NCI-H2029 (cell line): ENCODE results near the gene BCL6B.
"Not testable (repeated sequence)": the region's sequence is repeated elsewhere in the genome, so short reads cannot be mapped to it uniquely, and the experiment has no call there.

Experiments used
- DNase-seq: peaks from one replicate; lab custom pipeline; 2025; lab: John Stamatoyannopoulos, UW

The BCL6B gene, protein sequence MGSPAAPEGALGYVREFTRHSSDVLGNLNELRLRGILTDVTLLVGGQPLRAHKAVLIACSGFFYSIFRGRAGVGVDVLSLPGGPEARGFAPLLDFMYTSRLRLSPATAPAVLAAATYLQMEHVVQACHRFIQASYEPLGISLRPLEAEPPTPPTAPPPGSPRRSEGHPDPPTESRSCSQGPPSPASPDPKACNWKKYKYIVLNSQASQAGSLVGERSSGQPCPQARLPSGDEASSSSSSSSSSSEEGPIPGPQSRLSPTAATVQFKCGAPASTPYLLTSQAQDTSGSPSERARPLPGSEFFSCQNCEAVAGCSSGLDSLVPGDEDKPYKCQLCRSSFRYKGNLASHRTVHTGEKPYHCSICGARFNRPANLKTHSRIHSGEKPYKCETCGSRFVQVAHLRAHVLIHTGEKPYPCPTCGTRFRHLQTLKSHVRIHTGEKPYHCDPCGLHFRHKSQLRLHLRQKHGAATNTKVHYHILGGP

DNA sequence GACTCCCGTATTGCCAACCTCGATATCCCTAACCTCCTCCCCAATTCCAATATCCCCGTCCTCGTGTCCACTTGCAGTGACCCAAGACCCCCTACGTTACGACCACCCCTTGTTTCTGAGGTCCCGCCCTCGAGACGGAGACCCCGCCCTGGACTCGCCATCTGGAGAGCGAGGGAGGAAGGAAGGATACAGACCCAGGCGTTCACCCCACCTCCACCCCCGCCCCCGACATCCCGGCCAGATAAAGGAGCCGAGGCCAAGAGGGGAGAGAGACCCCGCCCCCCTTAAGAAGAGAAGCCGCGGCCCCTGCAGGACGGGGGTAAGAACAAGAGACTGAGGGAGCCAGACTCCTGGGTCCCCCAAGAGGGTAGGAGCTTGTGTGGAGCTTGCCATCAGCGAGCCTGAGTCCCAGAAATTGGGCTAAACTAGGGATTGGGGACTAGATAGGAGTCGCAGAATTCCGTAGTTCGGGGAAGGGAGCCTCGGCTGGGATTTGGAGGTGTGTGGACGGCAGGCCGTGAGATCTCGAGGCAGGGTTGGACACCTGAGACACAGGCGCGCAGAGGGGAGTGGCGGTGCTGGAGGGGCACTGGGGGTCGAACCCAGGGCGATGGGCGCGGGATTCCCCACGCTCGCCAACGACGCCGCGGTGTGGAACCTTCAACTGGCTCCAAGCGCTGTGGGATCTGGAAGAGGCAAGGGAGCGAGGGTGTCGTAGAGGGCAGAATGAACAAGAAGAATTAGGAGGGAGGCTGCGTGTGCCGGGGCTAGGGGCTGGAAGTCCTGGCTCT lies at the start of gene BCL6B:
Gene BCL6B, plus strand, starts transcription at position 270 of the 791 bp plus-strand sequence. CDS start 622 bp downstream, outside the sequence.
- DNase-seq = no peak

DNA sequence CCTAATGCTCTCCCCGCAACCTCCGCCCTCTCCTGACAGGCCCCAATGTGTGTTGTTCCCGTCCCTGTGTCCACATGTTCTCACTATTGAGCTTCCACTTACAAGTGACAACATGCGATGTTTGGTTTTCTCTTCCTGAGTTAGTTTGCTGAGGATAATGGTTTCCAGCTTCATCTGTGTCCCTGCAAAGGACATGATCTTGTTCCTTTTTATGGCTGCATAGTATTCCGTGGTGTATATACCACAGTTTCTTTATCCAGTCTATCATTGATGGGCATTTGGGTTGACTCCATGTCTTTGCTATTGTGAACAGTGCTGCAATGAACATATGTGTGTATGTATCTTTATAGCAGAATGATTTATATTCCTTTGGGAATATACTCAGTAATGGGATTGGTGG lies 43.4 kb upstream of the BCL6B start:
- not testable (repeated sequence) for DNase-seq

DNA sequence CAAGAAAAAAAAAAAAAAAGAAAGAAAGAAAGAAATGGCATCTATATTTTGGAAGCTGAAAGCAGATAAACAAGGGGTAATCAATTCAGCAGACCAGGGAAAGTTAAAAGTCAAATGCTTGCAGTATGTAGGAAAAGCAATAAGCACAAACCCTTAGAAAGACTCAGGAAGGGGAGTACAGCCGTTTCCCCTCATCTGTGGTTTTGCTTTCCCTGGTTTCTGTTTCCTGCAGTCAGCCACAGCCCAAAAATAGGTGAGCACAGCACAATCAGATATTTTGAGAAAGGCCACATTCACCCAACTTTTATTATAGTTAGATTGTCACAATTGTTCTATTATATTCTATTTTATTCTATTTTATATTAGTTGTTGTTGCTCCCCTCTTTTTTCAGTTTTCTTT lies 41.4 kb upstream of the BCL6B start:
- no peak for DNase-seq

DNA sequence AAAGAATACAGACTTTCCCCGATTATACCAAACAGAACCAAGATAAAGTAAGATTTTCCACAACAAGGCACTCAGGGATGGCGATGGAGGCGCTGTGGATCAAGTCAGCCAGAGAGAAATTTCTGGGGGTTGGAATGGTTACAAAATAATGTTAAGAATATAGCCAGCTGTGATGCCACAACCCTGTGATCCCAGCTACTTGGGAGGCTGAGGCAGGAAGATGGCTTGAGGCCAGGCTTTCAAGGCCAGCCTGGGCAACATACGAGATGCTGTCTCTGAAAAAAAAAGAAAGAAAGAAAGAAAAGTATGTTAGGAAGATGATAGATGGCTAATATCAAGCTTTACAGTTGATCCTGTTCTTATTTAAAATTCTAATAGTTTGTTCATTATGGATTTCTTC lies 37.6 kb upstream of the BCL6B start:
- no peak for DNase-seq

DNA sequence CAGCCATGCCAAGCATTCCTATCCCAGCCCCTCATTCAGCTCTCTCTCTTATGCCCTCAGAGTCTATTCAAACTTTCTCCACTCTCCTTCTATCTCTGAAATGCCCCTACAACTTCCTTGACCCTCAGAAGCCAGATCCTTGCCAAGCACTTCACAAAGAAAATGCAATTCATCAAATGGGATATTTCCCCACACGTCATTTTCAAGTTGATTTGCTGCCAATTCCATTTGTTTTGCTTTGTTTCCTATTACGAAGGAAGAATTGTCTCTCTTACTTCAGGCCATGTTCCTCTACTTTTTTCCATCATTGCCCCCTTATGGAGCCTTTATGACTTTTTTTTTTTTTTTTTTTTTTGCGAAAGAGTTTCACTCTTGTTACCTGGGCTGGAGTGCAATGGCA lies 36.2 kb upstream of the BCL6B start:
- no peak for DNase-seq

DNA sequence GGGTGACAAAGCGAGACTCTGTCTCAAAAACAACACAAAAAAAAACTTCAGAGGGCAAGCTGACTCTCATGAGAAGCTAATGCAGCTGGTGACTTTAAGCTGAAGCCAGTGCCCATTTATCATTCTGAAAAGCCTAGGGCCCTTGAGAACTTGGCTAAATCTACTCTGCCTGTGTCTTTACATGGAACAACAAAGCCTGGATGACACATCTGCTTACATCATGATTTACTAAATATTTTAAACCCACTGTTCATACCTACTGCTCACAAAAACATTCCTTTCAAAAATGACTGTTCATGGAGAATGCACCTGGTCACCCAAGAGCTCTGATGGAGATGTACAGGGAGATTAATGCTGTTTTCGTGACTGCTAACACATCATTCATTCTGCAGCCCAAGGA lies 33.1 kb upstream of the BCL6B start:
- DNase-seq = no peak

DNA sequence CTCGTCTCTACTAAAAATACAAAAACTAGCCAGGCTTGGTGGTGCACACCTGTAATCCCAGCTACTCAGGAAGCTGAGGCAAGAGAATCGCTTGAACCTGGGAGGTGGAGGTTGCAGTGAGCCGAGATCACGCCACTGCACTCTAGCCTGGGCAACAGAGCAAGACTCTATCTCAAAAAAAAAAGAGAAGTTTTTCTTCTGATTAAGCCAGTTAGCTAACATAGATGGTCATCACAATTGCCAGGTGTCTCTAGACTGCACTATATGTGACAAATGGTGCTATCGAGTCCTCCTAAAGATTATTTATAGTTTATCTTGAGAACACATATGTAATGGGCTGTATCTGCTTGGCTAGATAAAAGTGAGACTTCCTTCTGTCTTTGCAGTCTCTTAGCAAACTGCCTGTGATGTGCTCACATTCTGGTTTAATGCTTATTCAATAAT lies 29.2 kb upstream of the BCL6B start:
- not testable (repeated sequence) for DNase-seq

DNA sequence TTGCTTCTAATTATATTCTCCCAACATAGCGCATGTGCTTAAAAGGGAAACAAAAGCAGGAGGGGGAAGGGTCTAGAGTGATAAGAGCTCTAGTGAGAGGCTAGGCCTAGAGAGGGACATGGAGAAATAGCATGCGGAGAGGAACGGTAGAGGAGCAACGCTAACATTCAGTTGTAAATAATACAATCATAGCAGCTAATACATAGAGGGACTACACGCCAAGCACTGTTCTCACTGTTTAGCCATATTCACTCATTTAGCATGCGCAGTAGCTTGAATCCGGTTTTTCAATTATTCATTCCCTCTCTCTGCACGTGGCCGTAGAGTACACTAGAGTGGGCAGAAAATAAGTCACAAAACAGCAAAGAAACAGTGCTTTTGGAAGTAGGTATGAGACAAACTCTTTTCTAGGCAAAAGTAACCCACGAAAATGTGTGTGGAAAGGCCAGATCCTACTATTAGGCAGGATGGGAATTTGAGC lies 28.7 kb upstream of the BCL6B start:
- DNase-seq = no peak

DNA sequence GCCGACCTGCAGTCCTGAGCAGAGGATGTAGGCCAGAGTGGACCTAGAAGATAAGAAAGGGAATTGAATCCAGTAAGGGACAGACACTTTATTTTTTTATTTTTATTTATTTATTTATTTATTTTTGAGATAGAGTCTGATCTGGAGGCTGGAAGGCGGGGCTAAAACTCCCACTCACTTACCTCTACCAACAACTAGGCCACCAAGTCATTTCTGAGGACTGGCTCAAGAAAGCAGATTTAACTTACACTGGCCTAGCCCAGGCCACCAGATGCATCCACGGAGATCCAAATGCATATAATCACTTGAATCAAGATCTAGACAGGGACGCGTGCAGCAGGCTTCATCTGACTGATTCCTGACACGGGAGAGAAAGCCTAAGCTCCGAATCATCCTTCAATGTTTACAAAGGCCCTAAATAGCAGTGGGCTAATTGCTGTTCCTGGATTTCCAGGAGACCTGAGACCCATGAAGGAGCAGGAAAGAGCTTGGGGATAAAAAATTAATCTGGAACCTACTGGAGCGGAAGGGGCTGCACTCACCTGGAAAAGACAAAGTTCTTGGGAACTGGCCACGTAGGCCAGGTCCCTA lies 28.1 kb upstream of the BCL6B start:
- no peak for DNase-seq

DNA sequence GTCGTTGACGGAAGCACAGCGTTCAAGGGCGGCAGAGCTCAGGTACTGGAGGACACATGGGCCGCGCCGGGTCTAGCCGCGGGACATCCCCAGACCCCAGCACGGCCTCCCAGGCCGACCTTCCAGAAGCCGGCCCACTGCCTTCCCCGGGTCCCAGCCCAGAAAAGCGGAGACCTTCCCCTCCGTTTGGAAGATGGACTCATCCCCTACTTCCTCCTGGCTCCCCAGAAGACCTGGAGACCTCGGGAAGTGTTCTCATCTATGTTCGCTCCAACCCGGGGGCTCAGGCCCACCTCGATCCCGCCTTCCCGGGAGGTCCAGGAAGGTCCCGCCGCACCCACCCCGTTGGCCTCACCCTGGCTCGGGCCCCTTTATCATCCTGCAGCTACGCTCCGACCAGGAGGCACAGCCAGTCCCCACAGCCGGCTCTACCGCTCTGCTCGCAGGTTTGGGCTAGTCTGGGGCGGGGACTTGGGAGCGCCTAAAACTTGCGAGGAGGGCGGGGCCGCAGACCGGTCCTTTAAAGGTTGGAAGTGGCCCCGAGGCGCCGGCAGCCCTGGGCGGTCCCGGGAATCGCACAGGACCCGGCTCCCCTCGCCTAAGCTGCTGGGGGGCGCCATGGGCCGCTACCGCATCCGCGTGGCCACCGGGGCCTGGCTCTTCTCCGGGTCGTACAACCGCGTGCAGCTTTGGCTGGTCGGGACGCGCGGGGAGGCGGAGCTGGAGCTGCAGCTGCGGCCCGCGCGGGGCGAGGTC lies 27.2 kb upstream of the BCL6B start, which contains the start of gene ALOX12:
Gene ALOX12, plus strand, starts transcription at position 550 of the 756 bp plus-strand sequence. Its CDS starts 69 bp downstream, at position 619.
- DNase-seq = no peak

DNA sequence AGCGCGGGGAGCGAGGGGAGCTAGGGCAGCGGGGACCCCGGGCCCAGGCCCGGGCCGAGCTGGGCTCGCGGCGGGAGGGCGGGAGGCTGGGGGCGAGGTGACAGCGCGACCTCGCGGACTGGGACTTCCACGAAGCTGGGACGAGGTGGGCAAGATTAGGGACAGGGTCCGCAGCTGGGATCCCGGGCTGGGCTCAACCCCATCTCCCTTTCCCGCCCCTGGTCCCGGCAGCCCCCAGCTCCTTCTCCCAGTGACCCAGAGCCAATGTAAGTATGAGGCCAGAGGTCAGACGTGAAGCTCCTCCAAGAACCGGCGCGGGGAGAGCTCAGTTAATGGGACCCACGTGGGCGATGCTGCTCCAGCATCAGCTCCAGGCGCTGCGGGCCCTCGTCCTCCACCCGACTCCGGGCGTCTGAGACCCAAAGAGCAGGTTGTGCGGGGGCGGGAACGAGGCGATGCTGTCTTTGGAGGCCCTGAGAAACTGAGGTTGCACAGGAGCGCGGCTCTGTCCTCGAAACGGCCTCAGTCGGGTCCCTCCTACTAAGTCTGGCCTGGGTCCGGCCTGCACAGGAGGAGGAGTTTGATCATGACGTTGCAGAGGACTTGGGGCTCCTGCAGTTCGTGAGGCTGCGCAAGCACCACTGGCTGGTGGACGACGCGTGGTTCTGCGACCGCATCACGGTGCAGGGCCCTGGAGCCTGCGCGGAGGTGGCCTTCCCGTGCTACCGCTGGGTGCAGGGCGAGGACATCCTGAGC lies 26.4 kb upstream of the BCL6B start:
- DNase-seq = no peak

DNA sequence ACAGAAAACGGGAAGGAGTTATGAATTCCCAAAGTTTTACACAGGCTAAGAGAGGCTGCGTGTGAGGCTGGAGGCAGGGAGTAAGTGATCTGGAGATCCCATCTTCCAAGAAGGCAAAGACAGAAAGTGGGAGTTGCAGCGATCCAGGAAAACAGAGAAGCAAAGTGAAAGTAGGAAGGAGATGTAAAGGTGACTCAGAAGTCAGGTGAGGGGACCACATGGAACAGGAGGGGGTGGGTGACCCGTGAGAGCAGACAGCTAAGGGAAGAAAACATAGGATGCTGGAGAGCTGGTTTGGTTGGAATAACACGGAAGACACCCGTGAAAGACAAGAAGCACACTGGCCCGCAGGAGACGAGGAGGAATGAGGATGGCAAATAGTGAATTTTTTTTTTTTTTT lies 25.7 kb upstream of the BCL6B start:
- no peak for DNase-seq

DNA sequence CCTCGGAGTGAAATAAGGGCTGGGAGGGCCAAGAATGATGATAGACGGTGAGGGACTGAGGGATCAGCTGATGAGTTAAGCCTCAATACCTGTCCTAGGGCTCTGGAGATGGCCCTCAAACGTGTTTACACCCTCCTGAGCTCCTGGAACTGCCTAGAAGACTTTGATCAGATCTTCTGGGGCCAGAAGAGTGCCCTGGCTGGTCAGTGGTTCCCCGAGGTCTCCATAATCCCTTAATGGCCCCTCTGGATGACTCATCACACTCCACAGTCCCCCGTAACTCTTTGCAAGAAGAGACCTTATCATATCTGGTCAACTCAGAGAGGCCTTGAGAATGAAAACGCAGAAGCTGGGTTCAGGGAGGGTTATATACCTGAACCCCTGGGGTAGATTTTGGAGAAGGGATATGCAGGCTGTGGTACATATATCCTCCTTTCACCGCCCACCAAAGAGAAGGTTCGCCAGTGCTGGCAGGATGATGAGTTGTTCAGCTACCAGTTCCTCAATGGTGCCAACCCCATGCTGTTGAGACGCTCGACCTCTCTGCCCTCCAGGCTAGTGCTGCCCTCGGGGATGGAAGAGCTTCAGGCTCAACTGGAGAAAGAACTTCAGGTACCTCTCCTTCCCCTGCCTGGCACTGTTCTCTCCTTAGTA lies 23.9 kb upstream of the BCL6B start:
- DNase-seq = no peak

DNA sequence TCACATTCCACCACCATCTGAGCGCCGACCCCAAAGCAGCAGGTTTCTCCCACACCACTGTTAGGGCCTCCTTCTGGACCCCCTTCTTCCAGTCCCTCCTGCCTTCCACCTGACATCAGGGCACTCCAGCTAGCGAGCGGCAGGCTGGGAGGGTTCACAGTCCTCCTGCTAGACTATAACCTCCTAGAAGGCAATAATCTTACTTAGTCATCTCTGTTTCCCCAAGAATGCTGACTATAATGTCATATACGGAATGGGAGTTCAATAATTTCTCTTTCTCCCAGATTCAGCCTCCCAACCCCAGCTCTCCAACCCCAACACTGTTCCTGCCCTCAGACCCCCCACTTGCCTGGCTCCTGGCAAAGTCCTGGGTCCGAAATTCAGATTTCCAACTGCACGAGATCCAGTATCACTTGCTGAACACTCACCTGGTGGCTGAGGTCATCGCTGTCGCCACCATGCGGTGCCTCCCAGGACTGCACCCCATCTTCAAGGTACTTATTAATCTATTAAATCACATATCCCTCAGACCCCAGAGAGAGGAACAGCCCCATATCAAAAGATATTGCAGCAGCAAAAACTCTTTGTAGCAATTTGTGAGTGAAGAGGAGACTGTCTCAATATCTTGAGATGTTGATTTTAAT lies 21.4 kb upstream of the BCL6B start:
- DNase-seq = no peak

DNA sequence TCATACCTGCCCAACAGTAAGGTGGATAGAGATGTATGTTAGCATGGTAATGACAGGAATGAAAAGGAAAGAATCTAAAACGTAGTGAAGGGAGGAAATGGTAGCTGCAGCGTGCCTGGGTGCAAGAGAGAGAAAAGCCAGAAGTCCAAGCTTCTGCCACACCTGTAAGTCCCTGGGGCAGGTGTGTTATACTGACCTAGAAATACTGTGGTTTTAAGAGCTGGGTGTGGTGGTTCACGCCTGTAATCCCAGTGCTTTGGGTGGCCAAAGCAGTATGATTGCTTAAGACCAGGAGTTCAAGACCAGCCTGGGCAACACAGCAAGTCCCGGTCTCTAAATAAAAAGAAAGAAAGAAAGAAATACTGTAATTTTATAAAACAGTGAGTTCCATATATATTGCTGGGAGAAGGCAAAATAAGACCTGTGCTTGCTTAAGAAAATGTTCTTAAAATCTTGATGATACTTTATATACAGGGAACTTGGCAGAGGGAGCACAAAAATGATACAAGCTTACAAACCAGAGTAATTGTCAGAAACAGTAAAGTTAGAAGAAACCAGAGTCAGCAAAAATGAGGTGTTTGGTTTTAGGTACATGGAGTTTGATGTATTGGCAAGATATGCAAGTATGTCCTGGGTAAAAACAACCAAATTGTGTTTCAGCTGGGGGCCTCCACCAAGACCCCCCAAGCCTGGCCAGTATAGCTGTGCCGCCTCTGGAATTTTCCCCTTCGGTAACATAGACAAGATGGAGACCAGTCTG lies 20.4 kb upstream of the BCL6B start:
- no peak for DNase-seq

DNA sequence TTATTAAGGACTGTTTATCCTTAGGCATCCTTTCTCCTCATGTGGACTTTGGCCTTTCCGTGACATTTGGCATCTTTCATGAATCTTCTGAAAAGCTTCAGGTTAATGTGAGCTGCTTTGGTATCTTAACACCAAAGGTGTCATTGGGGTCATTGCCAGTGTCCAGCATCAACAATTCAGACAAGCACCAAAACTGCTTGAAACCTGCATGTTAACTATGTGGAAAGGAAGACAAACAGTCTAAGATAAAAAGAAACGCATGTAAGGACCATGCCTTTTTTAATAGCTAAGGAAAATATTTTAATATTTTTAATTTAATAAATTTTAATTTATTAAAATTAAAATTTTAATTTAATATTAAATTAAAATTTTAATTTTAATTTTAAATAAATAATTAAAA lies 19.1 kb upstream of the BCL6B start:
- DNase-seq = no peak

DNA sequence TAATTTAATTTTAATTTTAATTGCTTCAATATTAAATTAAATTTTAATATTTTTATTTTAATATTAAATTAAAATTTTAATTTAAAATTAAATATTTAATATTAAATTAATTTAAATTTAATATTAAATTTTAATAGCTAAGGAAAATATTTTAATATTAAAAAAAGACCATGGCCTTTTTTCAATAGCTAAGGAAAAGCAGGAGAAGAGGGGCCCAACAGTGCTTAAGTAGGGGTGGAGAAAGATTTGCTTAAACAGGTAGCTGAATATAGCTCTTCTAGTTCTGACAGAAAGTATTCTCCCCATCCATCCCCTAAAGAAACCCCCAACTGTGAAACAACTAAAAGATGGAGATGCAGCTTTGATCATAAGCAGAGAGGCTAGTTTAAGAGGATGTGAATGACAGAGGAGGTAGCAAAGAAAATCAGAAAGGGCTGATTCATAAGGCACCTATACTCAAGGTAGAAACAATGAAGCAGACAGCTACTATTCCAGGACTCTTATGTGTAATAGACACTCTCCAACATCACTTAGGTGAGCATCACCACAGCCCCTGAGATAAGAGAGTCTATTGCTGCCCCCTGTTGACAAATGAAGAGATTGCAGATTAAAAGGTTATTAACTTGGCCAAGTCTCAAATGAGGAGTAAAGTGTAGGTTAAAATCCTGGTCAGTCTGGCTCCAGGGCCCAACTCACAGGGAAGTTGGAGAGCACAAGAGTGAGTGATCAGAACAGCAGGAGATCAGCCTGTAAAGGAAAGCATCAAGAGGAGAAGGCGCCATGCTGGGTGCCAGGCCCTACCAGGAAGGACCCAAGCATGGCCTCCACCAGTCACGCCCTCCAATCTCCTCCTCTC lies 18.2 kb upstream of the BCL6B start:
- DNase-seq = peak; percentile 53

DNA sequence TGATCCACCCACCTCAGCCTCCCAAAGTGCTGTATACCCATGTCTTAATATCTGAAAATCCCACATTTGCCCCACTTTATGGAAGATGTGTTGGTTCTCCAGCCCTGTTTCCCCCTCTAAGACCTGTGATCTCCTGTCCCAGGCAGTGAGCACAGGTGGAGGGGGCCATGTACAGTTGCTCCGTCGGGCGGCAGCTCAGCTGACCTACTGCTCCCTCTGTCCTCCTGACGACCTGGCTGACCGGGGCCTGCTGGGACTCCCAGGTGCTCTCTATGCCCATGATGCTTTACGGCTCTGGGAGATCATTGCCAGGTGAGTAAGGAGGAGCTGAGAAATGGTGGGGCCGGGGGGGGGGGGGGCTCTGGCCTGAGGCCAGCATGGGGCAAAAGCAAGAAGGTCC lies 17.1 kb upstream of the BCL6B start:
- DNase-seq = no peak
